Spinal cord (tissue), 4 donors: ENCODE data around the gene JPH2. TPM values are rescaled to one million over a fixed set of nuclear protein-coding genes. Genes with fewer than 3 reads are reported as not detected.

ENCODE experiments used
- polyA plus RNA-seq, 2 donors: library from polyadenylated mRNA; unstranded; fragments of 120-200 nt; gene quantifications; one replicate each; pipeline ENCODE4 v1.2.1, GENCODE V29; 2013; ENCODE audit not compliant: insufficient read length in 2 of 2
- total RNA-seq, 2 donors: library from RNA; depleted of rRNA in 1 of 2; stranded (reverse); fragments of 120-200 nt in 1 of 2; fragments of >200 nt in 1 of 2; gene quantifications; one replicate each; pipeline versions ENCODE4 v1.2.3 to v1.2.4, GENCODE V29; 2013 to 2014

JPH2 gene
- total and polyA plus RNA-seq, 4 donors, result 1.4 to 2.5 (median 1.6) TPM

Other genes starting within 250 kb of the JPH2 start
- gene OSER1, start 23.6 kb upstream of the JPH2 start, total RNA-seq, result 10 to 100 TPM; 35.2 to 38.1 TPM
- gene OSER1, start 23.6 kb upstream of the JPH2 start, polyA plus RNA-seq, result 10 to 100 TPM; 31.4 to 34.1 TPM
- gene GDAP1L1, start 60.1 kb upstream of the JPH2 start, total RNA-seq, result 10 to 100 TPM; 24.5 to 26.0 TPM
- gene GDAP1L1, start 60.1 kb upstream of the JPH2 start, polyA plus RNA-seq, result 100 to 1,000 TPM; 134 to 137 TPM
- gene FITM2, start 124.0 kb upstream of the JPH2 start, total RNA-seq, result 10 to 100 TPM; 12.5 to 16.5 TPM
- 10 to 100 TPM; 14.1 to 14.2 TPM for gene FITM2, start 124.0 kb upstream of the JPH2 start, polyA plus RNA-seq
- under 1 TPM in 1 of 2 donors, not detected in 1; 0.11 TPM for gene R3HDML, start 149.9 kb upstream of the JPH2 start, total RNA-seq
- gene R3HDML, start 149.9 kb upstream of the JPH2 start, polyA plus RNA-seq, result under 1 TPM in 1 of 2 donors, not detected in 1; 0.12 TPM
- gene HNF4A, start 168.5 kb upstream of the JPH2 start, total RNA-seq, result under 1 TPM in 1 of 2 donors, not detected in 1; 0.22 TPM
- under 1 TPM; 0.21 to 0.29 TPM for gene HNF4A, start 168.5 kb upstream of the JPH2 start, polyA plus RNA-seq